HG02588 (cell line): Measurements from ENCODE around the gene EIF3F.
"Not testable (repeated sequence)": the region's sequence is repeated elsewhere in the genome, so short reads cannot be mapped to it uniquely, and the experiment has no call there.

Experiments used
- ATAC-seq: cut with Tn5 transposase; IDR thresholded peaks from one replicate; pipeline ENCODE4 v1.9.1; 2021; ENCODE audit warnings: mild to moderate bottlenecking, moderate library complexity; ENCODE audit not compliant: unreplicated experiment

The EIF3F gene

DNA sequence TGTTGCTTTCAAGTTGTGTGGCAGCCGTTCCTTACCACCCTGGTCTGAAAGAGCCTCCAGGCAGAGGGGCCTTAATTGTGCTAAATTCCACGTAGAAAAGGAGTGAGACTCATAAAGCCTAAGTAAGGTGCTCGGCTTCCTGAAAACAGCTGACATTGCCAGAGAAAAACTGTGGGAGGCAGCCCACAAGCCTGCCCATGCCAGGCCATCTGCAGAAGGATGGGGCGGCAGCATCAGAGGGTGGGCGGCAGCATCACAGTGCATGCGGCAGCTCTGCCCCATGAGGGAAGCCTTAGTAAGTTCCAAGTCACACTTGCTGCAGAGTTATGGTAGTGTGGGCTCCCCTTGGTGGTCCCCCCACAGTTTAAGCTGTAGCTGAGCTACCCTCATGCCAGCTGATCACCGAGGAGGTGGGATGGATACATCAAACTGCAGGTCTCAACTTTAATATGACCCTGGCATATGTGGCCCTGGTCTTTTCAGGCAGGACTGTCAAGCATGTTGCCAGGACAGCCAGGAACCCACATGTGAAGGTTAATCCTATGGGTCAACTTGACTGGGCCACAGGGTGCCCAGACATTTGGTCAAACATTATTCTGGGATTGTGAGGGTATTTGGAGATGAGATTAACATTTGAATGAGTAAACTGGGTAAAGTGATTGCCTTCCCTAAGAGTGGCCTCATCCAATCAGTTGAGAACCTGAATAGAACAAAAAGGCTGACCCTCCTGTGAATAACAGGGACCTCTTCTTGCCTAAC, 3.1 kb upstream of the EIF3F start:
- ATAC-seq = no peak

DNA sequence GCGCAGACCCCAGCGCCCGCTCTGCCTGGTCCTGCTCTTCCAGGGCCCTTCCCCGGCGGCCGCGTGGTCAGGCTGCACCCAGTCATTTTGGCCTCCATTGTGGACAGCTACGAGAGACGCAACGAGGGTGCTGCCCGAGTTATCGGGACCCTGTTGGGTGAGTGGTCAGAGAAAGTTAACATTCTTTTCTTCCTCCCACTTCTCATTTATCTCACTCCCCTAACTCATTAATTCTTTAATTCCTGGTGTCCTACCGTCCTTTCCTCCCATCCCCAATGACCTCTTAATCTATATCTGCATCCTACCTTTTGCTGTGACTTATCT, 385 bp downstream of the EIF3F start:
- ATAC-seq = not testable (repeated sequence)

DNA sequence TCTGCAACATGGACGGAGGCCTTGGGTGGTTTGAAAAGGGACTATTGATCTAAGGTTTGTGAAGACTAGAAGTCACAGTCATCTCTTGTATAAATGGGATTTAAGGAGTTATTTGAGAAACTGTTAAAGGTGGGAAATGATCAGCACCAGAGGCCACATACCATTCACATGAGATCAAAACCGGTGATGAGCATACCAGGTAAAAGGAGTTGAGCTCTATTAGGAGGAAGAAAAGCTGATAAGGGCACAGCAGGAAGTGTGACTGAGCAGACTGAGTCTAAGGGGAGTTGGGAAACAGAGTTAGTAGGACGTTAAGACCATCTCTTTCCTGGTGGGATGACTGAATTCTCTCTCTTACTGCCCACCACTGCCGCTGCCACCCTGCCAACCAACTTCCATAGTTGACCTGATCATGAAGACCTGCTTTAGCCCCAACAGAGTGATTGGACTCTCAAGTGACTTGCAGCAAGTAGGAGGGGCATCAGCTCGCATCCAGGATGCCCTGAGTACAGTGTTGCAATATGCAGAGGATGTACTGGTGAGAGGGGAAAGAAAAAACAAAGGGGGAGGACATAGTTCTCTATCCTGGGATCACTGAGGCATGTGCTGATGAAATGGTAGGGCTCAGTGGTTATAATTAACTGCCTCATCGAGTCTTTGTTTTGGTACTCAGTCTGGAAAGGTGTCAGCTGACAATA, 7.6 kb downstream of the EIF3F start:
- ATAC-seq = no peak

DNA sequence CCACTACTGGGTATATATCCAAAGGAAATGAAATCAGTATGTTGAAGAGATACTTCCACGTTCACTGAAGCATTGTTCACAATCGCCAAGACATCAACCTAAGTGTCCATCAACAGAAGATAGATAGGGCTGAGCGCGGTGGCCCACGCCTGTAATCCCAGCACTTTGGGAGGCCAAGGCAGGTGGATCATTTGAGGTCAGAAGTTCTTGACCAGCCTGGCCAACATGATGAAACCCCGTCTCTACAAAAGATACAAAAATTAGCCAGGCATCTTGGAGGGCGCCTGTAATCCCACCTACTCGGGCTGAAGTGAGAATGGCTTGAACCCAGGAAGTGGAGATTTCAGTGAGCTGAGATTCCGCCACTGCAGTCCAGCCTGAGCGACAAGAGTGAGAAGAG, 12.7 kb downstream of the EIF3F start:
- no peak for ATAC-seq

DNA sequence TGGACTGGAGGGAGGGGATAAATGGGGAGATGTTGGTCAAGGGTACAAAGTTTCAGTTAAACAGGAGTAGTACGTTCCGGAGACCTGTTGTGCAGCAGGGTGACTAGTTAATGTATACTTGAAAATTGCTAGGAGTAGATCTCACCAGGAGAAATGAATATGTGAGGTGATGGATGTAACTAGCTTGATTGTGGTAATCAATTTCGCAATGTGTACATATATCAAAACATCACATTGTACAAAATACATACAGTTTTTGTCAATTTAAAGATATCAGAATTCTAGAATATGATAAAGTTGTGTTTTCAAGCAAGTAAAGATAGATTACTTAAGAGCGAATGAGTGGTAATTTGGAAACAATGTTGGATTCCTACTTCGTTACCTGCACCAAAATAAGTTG, 13.3 kb downstream of the EIF3F start:
- ATAC-seq = no peak

DNA sequence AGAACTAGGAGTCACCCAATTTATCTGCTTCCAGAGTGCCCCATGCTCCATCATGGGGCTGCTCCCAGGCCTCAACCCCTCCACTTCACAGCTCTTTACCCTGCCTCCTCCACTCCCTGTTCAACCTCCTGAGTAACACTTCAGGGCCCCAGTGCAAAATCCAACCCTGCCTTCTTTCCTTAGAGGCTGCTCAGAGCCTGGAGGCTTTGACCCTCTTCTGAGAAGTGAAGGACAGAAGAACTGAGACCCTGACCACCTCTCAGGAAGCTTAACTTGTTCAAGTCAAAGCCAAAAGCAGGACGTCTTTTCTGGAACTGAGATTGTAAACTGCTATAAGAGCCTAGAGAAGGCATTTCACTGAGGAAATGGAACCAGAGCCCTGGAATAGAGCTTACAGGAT, 15.5 kb downstream of the EIF3F start:
- ATAC-seq = no peak

DNA sequence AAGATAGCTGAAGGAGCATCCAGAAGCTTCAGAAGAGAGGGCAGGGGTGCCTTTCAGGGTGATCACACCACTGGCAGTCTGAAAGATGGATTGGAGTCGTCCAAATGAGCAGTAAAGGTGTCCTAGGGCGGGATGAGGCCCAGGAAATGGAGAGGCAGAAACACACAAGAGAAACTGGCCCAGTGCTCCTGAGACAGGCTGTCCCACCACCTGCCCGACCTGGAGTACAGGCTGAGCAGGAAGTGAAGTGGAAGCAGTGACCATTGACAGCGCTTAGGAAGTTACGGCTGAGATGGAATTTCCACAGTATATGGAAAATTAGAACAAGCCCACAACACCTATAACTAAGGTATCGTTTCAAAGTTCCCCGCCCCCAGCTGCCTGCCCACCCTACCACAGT, 16.1 kb downstream of the EIF3F start:
- ATAC-seq = no peak

DNA sequence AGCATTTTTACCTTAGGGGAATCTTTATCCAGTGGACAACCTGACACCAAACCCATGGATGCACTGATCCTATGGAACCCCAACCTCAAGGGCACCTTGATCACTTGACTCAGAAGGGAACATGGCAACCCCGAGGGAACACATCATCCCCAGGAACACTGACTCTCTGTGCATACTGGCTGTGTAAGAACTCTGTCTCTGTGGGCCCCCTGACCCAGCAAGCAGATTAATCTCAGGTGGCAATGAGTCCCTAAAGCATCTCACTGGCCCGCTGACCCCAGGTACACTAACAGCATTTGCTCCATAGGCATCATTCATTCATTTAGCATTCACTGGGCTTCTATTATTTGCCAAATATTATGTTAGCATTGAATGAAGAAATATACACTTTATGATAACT, 16.9 kb downstream of the EIF3F start:
- ATAC-seq = no peak

DNA sequence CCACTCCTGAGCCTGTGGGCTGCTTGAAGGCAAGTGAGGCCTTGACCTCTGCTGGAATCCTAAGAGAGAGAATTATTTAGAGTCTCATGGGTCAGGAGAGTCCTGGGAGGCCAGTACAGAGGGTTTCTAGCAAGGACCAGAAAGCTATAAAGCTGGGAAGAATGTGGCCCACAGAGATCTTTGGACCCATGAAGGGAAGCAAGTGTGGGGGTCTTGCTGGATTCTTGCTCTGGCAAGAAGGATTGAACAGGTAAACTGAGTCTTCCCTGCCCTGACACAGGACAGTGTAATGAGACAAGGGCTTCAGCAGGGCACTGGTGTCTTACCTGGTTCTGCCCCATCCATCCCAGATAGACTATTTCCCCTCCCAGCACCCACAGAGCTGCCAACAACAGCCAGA, 18.4 kb downstream of the EIF3F start:
- no peak for ATAC-seq

DNA sequence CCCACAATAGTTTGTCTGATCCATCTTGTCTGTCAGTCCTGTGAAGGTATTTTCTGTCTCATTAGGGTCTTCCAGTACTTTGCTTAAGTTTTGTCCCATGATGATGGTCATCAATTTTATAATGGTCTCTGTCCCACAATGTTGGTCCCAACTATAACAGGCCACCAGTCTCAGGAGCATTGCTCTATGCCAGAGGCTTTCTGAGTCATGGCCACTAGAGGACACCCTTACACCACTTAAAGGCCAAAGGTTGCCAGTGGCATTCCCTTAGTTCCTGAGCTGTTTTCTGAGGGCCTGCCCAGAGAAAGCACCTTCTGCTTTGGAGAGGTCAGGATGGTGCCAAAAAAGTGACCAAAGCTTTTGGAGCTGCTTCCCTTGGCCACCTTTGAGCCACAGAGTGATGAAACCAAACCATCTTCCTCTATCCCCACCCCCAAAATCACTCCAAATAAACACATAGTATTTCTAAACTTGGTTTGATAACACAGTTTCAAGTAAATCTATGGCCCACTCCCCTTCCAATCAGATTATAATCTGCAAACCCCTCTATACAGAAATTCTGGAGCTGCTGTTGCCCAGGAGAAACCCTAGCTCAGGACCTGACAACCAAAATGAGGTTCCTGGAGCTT, 19.3 kb downstream of the EIF3F start:
- ATAC-seq = peak; percentile 69

DNA sequence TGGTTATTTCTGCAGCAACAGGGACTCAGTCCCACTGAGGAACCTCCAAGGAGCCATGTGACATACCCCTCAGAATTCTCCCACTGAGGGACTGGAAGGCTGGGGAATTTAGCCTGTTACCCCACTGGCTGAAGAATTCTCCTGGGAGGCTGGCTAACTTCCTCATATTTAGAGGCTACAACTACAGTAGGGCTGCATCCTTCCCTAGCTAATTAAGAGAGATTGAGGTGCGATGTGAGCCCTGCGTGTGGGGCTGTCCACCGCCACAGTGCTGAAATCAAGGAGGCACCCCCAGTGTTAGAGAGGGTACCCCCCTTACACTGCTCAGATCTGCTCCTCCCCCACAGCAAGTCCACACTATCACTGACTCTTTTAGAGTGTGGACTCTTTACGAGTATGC, 21.1 kb downstream of the EIF3F start:
- ATAC-seq = no peak

DNA sequence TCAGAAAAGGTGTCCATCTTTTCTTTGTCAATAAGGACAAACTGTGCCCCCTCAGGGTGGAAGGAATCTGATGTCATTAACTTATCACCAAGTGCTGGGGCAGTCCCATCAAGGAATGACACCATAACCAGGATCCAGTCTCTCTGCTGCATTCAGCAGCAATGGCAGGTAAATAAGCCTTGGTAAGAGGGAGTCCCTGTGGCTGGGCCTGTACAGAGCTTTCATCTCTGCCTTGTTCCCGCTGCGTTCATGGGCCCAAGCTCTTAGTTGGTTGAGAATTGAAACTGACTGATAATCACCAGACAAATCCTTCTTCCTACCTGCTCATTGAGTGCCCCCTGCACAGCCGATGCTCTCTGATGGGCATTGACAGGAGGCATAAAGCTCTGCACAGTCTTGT, 22.7 kb downstream of the EIF3F start:
- no peak for ATAC-seq

DNA sequence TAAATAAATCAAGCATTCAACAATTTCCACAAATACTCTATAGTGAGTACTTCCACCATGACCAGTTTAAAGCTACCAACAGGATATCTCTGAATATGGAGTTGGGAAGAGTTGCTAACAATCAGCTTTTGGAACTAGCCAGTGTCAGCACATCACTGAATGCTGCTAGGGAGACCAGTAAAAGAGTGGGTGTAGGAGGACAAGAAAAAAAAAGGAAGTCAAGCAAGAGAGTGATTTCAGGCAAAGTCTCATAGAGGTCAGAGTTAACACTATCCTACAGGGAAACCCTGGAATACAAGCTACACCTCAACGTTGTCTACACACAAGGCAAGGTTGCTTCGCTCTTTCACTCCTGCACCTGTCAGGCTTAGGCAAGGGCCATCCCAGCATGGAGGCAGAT, 24.2 kb downstream of the EIF3F start:
- no peak for ATAC-seq

DNA sequence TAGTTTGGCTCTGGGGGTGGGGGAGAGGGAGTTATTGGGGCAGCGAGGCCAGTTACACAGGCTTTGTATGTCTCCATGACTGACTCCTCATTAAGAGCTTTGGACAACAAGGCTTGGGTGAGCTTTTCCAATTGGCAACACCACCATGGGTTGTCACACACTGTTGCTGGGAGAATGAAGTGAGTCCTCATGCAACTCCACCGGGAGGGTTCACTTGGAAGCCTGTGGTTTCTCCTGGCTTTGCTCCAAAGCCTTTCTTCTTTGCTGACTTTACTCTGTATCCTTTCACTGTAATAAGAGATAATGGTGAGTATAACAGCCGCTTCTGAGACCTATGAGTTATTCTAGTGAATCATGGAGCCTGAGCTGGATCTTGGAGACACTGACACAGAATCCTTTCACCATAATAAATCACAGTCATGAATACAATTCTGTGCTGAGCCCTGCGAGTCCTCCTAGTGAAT, 24.9 kb downstream of the EIF3F start:
- no peak for ATAC-seq

DNA sequence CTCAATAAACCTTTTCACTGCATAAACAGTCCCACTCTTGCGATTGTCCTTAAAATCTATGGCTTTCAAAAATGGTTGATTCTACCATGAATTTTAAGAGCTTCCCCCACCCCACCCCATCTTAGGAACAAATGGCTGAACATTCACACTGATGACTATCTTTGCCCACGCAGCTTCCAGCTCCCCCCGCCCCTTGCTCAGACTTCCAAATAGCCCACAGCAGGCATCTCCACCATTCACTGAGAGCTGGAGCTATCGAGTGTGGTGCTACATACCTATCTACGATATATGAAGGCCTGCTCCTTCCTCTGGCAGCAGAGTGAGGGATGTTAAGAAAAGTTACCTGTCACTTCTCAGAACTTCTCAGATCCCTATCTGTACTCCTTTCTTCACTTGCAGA, 26.7 kb downstream of the EIF3F start:
- ATAC-seq = no peak

DNA sequence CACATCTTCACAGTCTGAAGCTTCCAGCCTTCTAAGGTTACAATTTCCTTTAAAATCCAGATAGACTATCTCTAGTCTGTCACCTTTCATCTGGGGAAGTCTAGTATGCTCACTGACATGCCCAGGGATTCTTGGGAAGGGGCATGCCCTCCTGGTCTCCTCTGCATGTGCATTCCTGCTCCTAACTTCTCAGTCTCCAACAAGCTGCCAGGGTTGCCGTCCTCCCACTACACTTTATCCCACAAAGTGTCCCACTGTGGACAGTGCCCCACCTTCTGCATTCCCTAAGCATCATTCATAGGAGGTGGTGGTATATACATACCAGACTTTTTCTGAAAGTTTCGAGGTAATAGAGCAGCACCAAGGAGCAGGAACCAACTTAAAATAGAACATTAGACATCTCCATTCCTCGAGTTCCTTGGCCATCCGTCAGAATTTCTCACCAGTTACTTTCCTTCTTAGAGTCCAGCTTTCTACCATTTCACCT, 28.7 kb downstream of the EIF3F start:
- ATAC-seq = no peak

DNA sequence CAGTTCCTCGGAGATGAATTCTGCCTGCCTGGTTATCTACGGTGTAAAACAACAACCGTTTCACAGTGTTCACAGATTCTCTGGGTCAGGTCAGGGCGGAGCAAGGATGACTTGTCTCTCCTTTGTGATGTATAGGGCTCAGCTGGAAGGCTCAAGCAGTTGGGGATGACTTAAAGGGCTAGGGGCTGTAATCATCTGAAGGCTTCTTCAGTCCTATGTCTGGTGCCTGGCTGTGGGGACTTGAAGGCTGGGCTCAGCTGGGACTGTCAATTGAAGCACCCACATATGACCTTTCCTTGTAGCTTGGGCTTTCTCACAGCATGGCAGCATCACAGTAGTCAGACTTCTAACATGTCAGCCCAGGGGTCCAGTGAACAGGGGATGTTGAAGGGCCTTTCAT, 29.3 kb downstream of the EIF3F start:
- no peak for ATAC-seq

DNA sequence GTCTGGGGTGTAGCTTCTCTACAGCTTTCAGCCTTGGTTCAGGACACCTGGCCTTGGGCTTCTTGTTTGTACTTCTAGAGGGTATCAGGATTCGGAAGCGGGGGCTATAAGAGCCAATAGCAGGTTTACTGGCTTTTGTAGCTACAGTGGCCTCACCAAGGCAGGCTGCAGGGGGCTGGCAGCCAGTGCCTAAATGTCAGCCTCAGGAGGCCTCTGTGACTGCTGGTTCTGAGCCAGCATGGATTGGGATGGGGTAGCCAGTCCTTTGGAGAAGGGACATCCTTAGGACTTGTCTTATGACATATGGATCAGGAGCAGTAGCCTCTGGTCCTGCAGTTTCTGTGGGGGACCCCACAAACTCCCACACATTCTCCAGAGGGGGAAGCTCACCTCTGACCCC, 29.9 kb downstream of the EIF3F start:
- ATAC-seq = no peak

DNA sequence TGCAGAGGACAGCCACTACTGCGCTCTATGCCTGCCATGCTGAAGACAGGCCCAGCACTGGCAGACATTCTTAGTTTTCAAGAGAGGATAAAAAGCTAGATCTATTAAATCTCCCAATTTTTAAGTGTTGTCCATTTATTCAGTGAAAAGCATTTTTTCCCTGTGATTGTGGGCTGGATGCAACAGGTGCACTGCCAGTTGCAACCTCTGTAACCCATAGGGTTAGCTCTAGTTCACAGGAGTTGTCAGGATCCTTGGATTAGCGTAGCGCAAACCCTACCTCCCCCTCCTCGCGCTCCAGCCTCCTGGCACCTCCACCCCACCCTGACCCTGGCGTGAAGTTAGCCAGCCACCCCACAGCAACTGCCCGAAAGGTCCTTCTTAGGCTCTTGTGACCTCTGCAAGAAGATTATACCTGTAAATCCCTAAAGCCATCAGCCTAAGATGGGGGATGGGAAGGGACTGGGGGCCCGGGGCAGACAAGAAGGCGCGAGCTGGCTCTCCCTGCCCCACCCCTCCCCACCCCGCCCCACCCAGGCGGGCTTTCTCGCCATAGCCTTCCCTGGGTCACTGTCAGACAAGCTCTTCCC, 30.9 kb downstream of the EIF3F start:
- no peak for ATAC-seq

DNA sequence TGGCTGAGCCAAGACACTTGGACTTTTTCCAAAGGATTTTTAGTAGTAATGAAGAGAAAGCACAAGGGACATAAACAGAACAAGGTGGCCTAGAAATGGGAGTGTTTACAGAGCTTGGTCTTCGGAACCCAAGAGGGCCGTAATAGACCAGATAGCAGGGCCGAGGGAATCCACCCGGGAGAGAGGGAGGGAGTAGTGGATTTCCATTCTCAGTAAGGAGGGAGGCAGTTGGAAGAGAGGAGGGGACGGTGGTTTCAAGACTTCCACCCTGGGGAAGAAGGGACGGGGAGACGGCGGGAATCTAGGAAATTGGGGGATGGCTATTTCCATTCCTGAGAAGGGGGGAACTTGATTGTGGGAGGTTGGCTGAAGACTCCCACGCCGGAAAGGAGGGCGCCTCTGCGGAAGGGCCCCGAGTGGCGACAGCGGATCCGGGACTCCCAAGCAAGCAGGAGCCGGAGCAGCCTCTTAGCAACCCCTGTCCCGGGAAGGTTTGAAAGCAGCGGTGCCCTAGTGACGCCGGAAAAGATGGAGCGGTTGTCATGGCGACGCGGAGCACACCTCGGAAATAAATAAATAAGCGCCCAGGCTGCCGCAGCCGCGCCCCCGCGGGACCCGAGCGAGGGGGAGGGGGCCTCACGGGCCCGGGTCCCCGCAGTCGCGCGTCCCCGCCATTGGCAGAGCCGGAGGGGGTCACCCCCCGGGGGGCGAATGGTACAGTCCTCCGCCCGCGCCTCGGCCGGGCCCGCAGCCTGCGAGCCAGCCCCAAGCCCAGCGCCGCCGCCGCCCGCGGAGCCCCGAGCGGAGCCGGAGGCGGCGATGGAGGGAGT, 31.6 kb downstream of the EIF3F start:
- no peak for ATAC-seq
